MCF 10A (cell line): Measurements from ENCODE around the gene PSMB1. TPM values are rescaled to one million over a fixed set of nuclear protein-coding genes. Genes with fewer than 3 reads are reported as not detected.

ENCODE experiments used
- BruUV-seq: library from RNA; stranded (reverse); fragments of 400-500 nt; replicated peaks from 2 replicates; lab custom pipeline; 2021; lab: Mats Ljungman, UMichigan
- CTCF ChIA-PET: fragments of 300-600 bp; sonication (Branson Sonifier 250); formaldehyde crosslinking; extraction: SDS; loops from one replicate; lab custom pipeline; 2021; ENCODE audit warnings: antibody characterized with exemption, inconsistent platforms; lab: Yijun Ruan, JAX
- POLR2A ChIA-PET: fragments of 300-600, 350-650 bp; sonication (Branson Sonifier 250); formaldehyde crosslinking; extraction: SDS; loops from one replicate; lab custom pipeline; 2020; ENCODE audit warnings: antibody characterized with exemption, inconsistent platforms; lab: Yijun Ruan, JAX
- DNase-seq: peaks from one replicate; pipeline ENCODE4 v3.0.0-alpha.2; 2018; ENCODE audit not compliant: unreplicated experiment
- H3K27ac Mint-ChIP-seq: one replicate; pipeline ENCODE4 v1.8.0; 2022; ENCODE audit warnings: mild to moderate bottlenecking, low read depth, mixed read lengths; ENCODE audit not compliant: unreplicated experiment
- H3K27me3 Mint-ChIP-seq: one replicate; pipeline ENCODE4 v1.8.0; 2022; ENCODE audit warnings: mixed read lengths; ENCODE audit not compliant: insufficient read depth, unreplicated experiment
- H3K36me3 Mint-ChIP-seq: one replicate; pipeline ENCODE4 v1.8.0; 2022; ENCODE audit warnings: mild to moderate bottlenecking, moderate library complexity, mixed read lengths; ENCODE audit not compliant: insufficient read depth, unreplicated experiment
- H3K4me1 Mint-ChIP-seq: one replicate; pipeline ENCODE4 v1.8.0; 2022; ENCODE audit warnings: mixed read lengths; ENCODE audit not compliant: insufficient read depth, unreplicated experiment
- H3K4me3 Mint-ChIP-seq: one replicate; pipeline ENCODE4 v1.8.0; 2022; ENCODE audit warnings: mild to moderate bottlenecking, moderate library complexity, mixed read lengths; ENCODE audit not compliant: unreplicated experiment
- H3K9me3 Mint-ChIP-seq: one replicate; pipeline ENCODE4 v1.8.0; 2022; ENCODE audit warnings: mixed read lengths; ENCODE audit not compliant: unreplicated experiment
- intact Hi-C: fragments of 100-400 bp; cut with micrococcal nuclease; formaldehyde crosslinking; loops from 2 replicates; pipeline ENCODE4 v1.14.1; 2022
- total RNA-seq: library from RNA; stranded (reverse); gene quantifications from 2 replicates; pipeline ENCODE4 v1.2.3, GENCODE V29; 2022
- TF ChIP-seq, protein P1 (sequence below): fragments of 200-600 bp; IDR thresholded peaks from one replicate; pipeline ENCODE4 v1.8.0; 2022; ENCODE audit warnings: antibody characterized with exemption, mild to moderate bottlenecking; ENCODE audit not compliant: unreplicated experiment

Gene PSMB1
- total RNA-seq, 1 experiment from 2014 or later: 161 TPM

GRCh38 chr6:170500955-170501590, 52.0 kb downstream of the PSMB1 start:
- DNase-seq: no peak

GRCh38 chr6:170497841-170498301, 55.2 kb downstream of the PSMB1 start:
- no peak overlapping the region for H3K4me3 Mint-ChIP-seq
- H3K27me3 Mint-ChIP-seq: peaks cover 72% of the 10 kb centered on the region
- BruUV-seq: no TSS peak
- no peak for DNase-seq
- intact Hi-C loops: no loop called here
- H3K9me3 Mint-ChIP-seq: peaks cover 31% of the 10 kb centered on the region
- POLR2A ChIA-PET: no interaction called here
- H3K36me3 Mint-ChIP-seq: no peaks in the 10 kb centered on the region
- TF ChIP-seq, protein P1, sequence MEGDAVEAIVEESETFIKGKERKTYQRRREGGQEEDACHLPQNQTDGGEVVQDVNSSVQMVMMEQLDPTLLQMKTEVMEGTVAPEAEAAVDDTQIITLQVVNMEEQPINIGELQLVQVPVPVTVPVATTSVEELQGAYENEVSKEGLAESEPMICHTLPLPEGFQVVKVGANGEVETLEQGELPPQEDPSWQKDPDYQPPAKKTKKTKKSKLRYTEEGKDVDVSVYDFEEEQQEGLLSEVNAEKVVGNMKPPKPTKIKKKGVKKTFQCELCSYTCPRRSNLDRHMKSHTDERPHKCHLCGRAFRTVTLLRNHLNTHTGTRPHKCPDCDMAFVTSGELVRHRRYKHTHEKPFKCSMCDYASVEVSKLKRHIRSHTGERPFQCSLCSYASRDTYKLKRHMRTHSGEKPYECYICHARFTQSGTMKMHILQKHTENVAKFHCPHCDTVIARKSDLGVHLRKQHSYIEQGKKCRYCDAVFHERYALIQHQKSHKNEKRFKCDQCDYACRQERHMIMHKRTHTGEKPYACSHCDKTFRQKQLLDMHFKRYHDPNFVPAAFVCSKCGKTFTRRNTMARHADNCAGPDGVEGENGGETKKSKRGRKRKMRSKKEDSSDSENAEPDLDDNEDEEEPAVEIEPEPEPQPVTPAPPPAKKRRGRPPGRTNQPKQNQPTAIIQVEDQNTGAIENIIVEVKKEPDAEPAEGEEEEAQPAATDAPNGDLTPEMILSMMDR: no peak
- H3K27ac Mint-ChIP-seq: no peak overlapping the region
- CTCF ChIA-PET: no interaction called here
- no peaks in the 10 kb centered on the region for H3K4me1 Mint-ChIP-seq

More at GRCh38 chr6:170500955-170501590, 52.0 kb downstream of the PSMB1 start:
- no TSS peak for BruUV-seq
- H3K4me1 Mint-ChIP-seq: no peaks in the 10 kb centered on the region
- H3K36me3 Mint-ChIP-seq: no peaks in the 10 kb centered on the region
- intact Hi-C loops: no loop called here
- CTCF ChIA-PET: no interaction called here
- POLR2A ChIA-PET: no interaction called here
- H3K27ac Mint-ChIP-seq: no peak overlapping the region
- TF ChIP-seq, protein P1: no peak
- peaks cover 61% of the 10 kb centered on the region for H3K27me3 Mint-ChIP-seq
- H3K4me3 Mint-ChIP-seq: no peak overlapping the region
- H3K9me3 Mint-ChIP-seq: peaks cover 30% of the 10 kb centered on the region

GRCh38 chr6:170493354-170493753, 59.8 kb downstream of the PSMB1 start:
- Mint-ChIP-seq H3K4me1 (no peaks in the 10 kb centered on the region), H3K27me3 (peaks cover 68% of the 10 kb centered on the region), H3K36me3 (no peaks in the 10 kb centered on the region), H3K4me3 (no peak overlapping the region), H3K27ac (no peak overlapping the region), H3K9me3 (peaks cover 8% of the 10 kb centered on the region)
- TF ChIP-seq, protein P1: no peak
- ChIA-PET POLR2A (no interaction called here), CTCF (no interaction called here)
- no TSS peak for BruUV-seq
- no peak for DNase-seq
- intact Hi-C loops: no loop called here

GRCh38 chr6:170490259-170490658, 62.8 kb downstream of the PSMB1 start:
- TF ChIP-seq, protein P1: no peak
- CTCF ChIA-PET: interaction anchor here (0.8 to 1.3 kb wide), 2 partner anchors 27 to 65 kb away, joined by 3 to 9 read pairs; no protein-coding TSS in a partner anchor
- Mint-ChIP-seq H3K9me3 (peaks cover 8% of the 10 kb centered on the region), H3K27ac (no peak overlapping the region), H3K4me3 (no peak overlapping the region), H3K4me1 (no peaks in the 10 kb centered on the region), H3K27me3 (peaks cover 66% of the 10 kb centered on the region), H3K36me3 (no peaks in the 10 kb centered on the region)
- no TSS peak for BruUV-seq
- POLR2A ChIA-PET: no interaction called here
- intact Hi-C loops: no loop called here
- DNase-seq: no peak
